Breast epithelium (tissue), 3 donors: ENCODE data around the gene SPDYE4.

Experiments used
- POLR2A ChIP-seq: fragments of 450-650 bp; IDR thresholded peaks from one replicate; pipeline ENCODE4 v1.6.1; 2016; ENCODE audit warnings: antibody characterized with exemption, mild to moderate bottlenecking, moderate library complexity
- POLR2AphosphoS5 ChIP-seq, 3 donors: sonication (generic); formaldehyde crosslinking; IDR thresholded peaks; one replicate each; pipeline ENCODE4 v1.6.1; 2017; ENCODE audit warnings: antibody characterized with exemption in 3 of 3
- TF ChIP-seq, protein P1 (sequence below), 3 donors: fragments of 450-650 bp; IDR thresholded peaks; one replicate each; pipeline ENCODE4 v1.5.1; 2016 to 2017; ENCODE audit warnings: antibody characterized with exemption in 3 of 3, mild to moderate bottlenecking in 3 of 3, moderate library complexity in 3 of 3

DNA sequence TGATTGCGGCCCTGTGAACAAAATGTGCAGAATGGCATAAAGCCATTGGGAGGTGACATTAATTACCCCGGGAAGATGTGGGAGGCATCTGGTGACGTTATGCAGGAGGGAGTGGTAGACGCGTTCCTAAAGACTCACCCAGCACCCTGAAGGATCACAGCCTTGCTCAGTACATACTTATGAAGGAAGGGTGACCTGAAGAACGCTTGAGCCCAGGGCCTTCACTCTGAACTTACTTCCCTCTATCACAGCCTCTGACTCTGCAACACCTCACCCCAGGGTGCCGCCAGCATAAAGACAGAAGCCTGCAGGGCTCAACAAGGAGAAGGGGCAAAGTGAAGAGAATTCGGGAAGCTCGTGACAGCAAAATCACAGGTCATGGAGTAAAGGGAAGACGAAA, 31.4 kb upstream of the SPDYE4 start:
- TF ChIP-seq, protein P1, sequence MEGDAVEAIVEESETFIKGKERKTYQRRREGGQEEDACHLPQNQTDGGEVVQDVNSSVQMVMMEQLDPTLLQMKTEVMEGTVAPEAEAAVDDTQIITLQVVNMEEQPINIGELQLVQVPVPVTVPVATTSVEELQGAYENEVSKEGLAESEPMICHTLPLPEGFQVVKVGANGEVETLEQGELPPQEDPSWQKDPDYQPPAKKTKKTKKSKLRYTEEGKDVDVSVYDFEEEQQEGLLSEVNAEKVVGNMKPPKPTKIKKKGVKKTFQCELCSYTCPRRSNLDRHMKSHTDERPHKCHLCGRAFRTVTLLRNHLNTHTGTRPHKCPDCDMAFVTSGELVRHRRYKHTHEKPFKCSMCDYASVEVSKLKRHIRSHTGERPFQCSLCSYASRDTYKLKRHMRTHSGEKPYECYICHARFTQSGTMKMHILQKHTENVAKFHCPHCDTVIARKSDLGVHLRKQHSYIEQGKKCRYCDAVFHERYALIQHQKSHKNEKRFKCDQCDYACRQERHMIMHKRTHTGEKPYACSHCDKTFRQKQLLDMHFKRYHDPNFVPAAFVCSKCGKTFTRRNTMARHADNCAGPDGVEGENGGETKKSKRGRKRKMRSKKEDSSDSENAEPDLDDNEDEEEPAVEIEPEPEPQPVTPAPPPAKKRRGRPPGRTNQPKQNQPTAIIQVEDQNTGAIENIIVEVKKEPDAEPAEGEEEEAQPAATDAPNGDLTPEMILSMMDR (IDR thresholded peaks at IDR 0.05), result no peak
- TF ChIP-seq POLR2A (no peak), POLR2AphosphoS5 (IDR thresholded peaks at IDR 0.05) (no peak)
